GM18873 (cell line): Measurements from ENCODE around the gene TMEM174.

Source experiments
- ATAC-seq: cut with Tn5 transposase; IDR thresholded peaks from one replicate; pipeline ENCODE4 v1.9.1; 2021; ENCODE audit warnings: mild to moderate bottlenecking, moderate library complexity, moderate number of reproducible peaks; ENCODE audit not compliant: unreplicated experiment, low FRiP score

The TMEM174 gene

GRCh38 chr5:73172951-73173350, at the start of gene TMEM174:
Gene TMEM174 (plus strand): TSS chr5:73173193. CDS start chr5:73173244, 51 bp downstream.
- no peak for ATAC-seq

GRCh38 chr5:73125289-73125688, 47.7 kb upstream of the TMEM174 start:
- no peak for ATAC-seq

- no peak for ATAC-seq
Measured at GRCh38 chr5:73126381-73126780, 46.6 kb upstream of the TMEM174 start.

- no peak for ATAC-seq
Measured at GRCh38 chr5:73126957-73127356, 46.0 kb upstream of the TMEM174 start.

GRCh38 chr5:73129143-73129542, 43.9 kb upstream of the TMEM174 start:
- ATAC-seq: no peak

GRCh38 chr5:73130811-73131210, 42.2 kb upstream of the TMEM174 start:
- ATAC-seq: no peak

GRCh38 chr5:73131711-73132425, 41.1 kb upstream of the TMEM174 start:
- no peak for ATAC-seq

GRCh38 chr5:73132759-73133158, 40.2 kb upstream of the TMEM174 start:
- ATAC-seq: no peak

GRCh38 chr5:73135021-73135420, 38.0 kb upstream of the TMEM174 start:
- ATAC-seq: no peak

GRCh38 chr5:73135429-73136054, 37.5 kb upstream of the TMEM174 start:
- no peak for ATAC-seq

- ATAC-seq: no peak
Measured at GRCh38 chr5:73136055-73136562, 36.9 kb upstream of the TMEM174 start.

GRCh38 chr5:73137563-73138530, 35.1 kb upstream of the TMEM174 start:
- ATAC-seq: no peak

- no peak for ATAC-seq
Measured at GRCh38 chr5:73139485-73139884, 33.5 kb upstream of the TMEM174 start.

- ATAC-seq: no peak
Measured at GRCh38 chr5:73140801-73141200, 32.2 kb upstream of the TMEM174 start.

- no peak for ATAC-seq
Measured at GRCh38 chr5:73142035-73142434, 31.0 kb upstream of the TMEM174 start.

- ATAC-seq: no peak
Measured at GRCh38 chr5:73143716-73144115, 29.3 kb upstream of the TMEM174 start.

GRCh38 chr5:73149540-73149939, 23.5 kb upstream of the TMEM174 start:
- ATAC-seq: no peak

GRCh38 chr5:73150876-73151275, 22.1 kb upstream of the TMEM174 start:
- no peak for ATAC-seq

- ATAC-seq: no peak
Measured at GRCh38 chr5:73151766-73152410, 21.1 kb upstream of the TMEM174 start.
